GM12801 (cell line): ENCODE data around the gene MFSD8.

Source experiments
- TF ChIP-seq, protein P1 (sequence below): IDR thresholded peaks from one replicate; pipeline ENCODE4 v1.5.1; 2011; ENCODE audit warnings: control low read depth; ENCODE audit not compliant: insufficient read length; ENCODE audit errors: extremely low read depth

Gene MFSD8

GRCh38 chr4:127988638-127989037 is 23.7 kb upstream of the MFSD8 start:
- TF ChIP-seq, protein P1, sequence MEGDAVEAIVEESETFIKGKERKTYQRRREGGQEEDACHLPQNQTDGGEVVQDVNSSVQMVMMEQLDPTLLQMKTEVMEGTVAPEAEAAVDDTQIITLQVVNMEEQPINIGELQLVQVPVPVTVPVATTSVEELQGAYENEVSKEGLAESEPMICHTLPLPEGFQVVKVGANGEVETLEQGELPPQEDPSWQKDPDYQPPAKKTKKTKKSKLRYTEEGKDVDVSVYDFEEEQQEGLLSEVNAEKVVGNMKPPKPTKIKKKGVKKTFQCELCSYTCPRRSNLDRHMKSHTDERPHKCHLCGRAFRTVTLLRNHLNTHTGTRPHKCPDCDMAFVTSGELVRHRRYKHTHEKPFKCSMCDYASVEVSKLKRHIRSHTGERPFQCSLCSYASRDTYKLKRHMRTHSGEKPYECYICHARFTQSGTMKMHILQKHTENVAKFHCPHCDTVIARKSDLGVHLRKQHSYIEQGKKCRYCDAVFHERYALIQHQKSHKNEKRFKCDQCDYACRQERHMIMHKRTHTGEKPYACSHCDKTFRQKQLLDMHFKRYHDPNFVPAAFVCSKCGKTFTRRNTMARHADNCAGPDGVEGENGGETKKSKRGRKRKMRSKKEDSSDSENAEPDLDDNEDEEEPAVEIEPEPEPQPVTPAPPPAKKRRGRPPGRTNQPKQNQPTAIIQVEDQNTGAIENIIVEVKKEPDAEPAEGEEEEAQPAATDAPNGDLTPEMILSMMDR: no peak

GRCh38 chr4:127985989-127986388 is 21.0 kb upstream of the MFSD8 start:
- TF ChIP-seq, protein P1: no peak

GRCh38 chr4:127982445-127982844 is 17.5 kb upstream of the MFSD8 start:
- TF ChIP-seq, protein P1: no peak

DNA sequence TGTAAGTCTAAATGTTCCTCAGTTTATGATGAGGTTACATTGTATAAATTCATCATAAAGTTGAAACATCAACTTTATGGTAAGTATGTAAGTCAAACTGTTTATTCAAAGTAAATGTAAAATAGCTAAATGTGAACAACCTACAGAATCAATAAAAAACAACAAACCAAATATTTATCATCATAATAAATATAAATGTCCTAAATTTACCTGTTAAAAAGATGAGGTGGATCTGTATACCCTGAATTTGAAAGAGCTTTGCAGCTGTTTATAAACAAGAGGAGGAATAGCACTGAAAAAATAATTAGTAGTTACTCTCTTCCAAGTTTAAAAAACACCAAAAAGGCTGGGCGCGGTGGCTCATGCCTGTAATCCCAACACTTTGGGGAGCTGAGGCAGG is 14.0 kb upstream of the MFSD8 start:
- TF ChIP-seq, protein P1: no peak

DNA sequence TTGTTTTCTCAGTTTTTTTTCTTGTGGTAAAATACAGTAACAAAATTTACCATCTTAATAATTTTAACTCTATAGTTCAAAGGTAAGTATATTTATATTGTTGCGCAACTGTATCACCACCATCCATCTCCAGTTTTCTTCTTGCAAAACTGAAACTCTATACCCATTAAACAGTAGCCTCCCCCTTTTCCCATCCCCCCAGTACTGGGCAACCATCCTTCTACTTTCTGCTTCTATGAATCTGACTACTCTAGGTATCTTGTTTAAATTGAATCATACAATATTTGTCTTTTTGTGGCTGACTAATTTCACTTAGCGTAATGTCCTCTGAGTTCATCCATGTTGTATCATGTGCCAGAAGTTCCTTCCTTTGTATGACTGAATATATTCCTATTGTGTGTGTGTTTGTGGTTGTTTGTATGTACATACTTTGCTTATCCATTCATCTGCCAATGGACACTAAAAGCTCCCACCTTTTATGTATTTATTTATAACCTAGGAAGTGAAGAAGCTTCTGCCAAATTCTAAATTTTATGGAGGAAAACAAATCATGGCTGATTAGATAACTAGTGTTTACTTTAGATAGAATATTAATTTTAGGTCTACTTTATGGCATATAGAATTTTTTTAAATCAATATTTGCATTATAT is 10.3 kb upstream of the MFSD8 start:
- TF ChIP-seq, protein P1: no peak

DNA sequence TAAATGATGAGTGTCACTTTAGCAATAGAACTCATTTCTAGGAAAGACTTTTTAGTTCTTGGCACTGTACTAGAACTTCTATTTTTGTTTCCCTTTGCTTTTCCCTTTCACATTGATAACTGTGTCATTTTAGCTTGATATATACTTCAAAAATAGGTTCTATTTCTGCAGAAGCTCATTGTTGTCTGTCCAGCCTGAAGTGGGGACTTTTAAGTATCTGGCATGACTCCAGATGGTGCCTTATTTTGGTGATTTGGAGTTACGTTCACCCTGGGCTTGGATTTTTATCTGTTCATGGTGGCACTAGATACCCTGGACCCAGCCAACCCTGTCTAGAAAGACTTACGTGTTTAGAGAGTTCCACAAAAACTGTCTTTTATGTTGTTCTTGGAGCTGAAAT is 3.6 kb upstream of the MFSD8 start:
- TF ChIP-seq, protein P1: no peak

DNA sequence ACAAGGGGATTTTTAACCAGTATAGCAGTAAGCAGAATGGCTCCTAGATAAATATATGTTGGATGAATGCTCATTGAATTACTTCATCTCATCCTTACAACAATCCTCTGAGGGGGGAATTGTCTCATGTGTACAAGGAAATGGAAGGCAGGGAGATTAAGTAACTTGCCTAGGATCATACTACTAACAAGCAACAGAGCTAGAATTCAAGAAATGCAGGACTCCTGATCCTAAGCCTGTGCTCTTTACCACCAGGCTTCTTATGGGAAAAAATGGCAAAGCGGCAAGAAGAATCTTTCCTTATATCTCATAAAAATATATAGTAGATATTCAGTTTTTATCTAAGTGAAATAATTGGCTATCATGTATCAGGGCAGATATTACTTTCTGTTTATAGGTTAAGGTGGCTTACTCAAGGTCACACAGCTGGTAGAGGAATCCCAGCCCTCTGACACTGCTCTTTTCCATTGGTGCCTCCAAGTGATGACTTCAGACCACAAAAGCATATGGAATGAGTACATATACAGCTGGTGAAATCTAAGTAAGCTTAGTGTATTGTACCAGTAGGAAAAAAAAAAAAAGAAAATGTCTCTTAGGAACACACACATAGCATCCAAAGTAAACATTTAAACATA is 2.3 kb upstream of the MFSD8 start:
- TF ChIP-seq, protein P1: no peak

- TF ChIP-seq, protein P1: no peak
These were observed 816 bp upstream of the MFSD8 start for GRCh38 chr4:127965803-127966175.
